Activated T-cell treated with anti-CD3 and anti-CD28 coated beads, Interleukin-2, amount 50 U/mL, for 72 hours (primary cell): ENCODE data around the gene PEX5L. TPM values are rescaled to one million over a fixed set of nuclear protein-coding genes. Genes with fewer than 3 reads are reported as not detected.

Source experiments
- ATAC-seq, 2 donors: fragments of 150-1000 bp; cut with Tn5 transposase; replicated peaks in 1 of 2; 2 replicates each; pipeline ENCODE4 v1.10.0; 2021; ENCODE audit warnings: moderate library complexity in 2 of 2, mild to moderate bottlenecking in 1 of 2
- DNase-seq, 2 donors: peaks; one replicate each; pipeline ENCODE4 v3.0.0; 2021 to 2022; ENCODE audit warnings: mixed read lengths in 1 of 2
- H3K27ac Mint-ChIP-seq: one replicate; pipeline ENCODE4 v1.8.0; 2022; ENCODE audit warnings: mild to moderate bottlenecking, moderate library complexity, mixed read lengths
- H3K27me3 Mint-ChIP-seq: one replicate; pipeline ENCODE4 v1.8.0; 2022; ENCODE audit warnings: low read depth, mixed read lengths
- H3K36me3 Mint-ChIP-seq, 2 donors: one replicate each; pipeline ENCODE4 v1.8.0; 2022; ENCODE audit warnings: mixed read lengths in 2 of 2, mild to moderate bottlenecking in 1 of 2; ENCODE audit not compliant: insufficient read depth in 2 of 2
- H3K4me1 Mint-ChIP-seq: one replicate; pipeline ENCODE4 v1.8.0; 2022; ENCODE audit warnings: low read depth, mixed read lengths
- H3K4me3 Mint-ChIP-seq, 2 donors: one replicate each; pipeline ENCODE4 v1.8.0; 2022; ENCODE audit warnings: mild to moderate bottlenecking in 2 of 2, mixed read lengths in 2 of 2, moderate library complexity in 2 of 2
- H3K9me3 Mint-ChIP-seq, 2 donors: one replicate each; pipeline ENCODE4 v1.8.0; 2022; ENCODE audit warnings: mixed read lengths in 2 of 2
- total RNA-seq, 2 donors: library from RNA; stranded (reverse); gene quantifications; one replicate each; pipeline ENCODE4 v1.2.3, GENCODE V29; 2022

Gene PEX5L
- total RNA-seq, 2 donors from 2014 or later = 0.23 to 0.31 TPM

GRCh38 chr3:179867961-179868360 lies 168.8 kb downstream of the PEX5L start:
- Mint-ChIP-seq H3K36me3 (no peaks in the 10 kb centered on the region), H3K4me3 (no peak overlapping the region), H3K4me1 (no peaks in the 10 kb centered on the region), H3K27me3 (no peaks in the 10 kb centered on the region), H3K9me3 (no peaks in the 10 kb centered on the region), H3K27ac (no peak overlapping the region)
- ATAC-seq (no peak), DNase-seq (no peak)

DNA sequence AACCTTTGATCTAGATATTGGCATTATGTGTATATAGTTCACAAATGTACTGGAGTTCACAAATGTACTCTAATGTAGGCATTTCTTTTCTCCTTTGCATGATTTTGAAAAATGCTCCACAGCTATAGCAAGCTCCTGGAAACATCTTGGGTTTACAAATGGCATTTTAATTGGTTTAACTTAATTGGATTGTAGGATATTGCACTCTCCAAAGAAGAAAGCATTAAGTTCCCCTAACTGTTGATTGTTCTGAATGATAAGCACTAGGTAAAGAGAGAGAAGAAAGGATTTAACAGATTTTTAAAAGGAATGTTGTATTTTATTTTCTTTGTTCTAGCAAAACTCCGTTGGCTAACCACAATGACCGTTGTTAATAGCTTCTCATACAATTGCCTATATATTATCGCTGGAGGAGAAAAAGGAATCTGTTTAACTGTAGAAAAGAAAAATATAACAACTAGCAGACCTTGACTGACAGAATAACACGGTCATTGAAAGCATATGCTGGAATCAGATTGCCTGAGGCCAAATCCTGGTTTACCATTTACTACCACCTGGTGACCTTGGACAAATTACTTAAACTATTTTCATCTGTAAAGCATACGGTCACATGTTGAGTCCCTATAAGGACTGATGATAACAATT lies 170.8 kb downstream of the PEX5L start:
- ATAC-seq (no peak), DNase-seq (no peak)
- Mint-ChIP-seq H3K4me1 (peaks cover under 1% of the 10 kb centered on the region), H3K9me3 (no peaks in the 10 kb centered on the region), H3K4me3 (no peak overlapping the region), H3K36me3 (no peaks in the 10 kb centered on the region), H3K27ac (no peak overlapping the region), H3K27me3 (no peaks in the 10 kb centered on the region)

DNA sequence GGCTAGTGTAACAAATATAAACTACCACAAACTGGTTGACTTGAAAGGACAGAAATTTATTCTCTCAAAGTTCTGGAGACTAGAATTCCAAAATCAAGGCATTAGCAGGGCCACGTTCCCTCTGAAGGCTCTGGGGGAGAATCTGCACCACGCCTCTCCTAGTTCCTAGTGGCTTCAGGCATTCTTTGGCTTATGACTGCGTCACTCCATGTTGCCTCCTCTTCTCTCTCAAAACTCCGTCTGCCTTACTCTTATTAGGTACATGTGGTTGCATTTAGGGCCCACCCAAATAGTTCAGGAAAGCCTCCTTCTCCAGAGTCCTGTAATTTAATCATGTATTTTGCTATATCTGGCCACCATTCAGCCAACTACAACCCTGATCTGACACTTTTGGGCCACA lies 174.8 kb downstream of the PEX5L start:
- no peaks in the 10 kb centered on the region for H3K9me3 Mint-ChIP-seq
- no peak overlapping the region for H3K27ac Mint-ChIP-seq
- ATAC-seq = no peak

GRCh38 chr3:179861292-179861691 lies 175.4 kb downstream of the PEX5L start:
- H3K27ac Mint-ChIP-seq = no peak overlapping the region
- no peak for ATAC-seq
- DNase-seq = no peak
- no peaks in the 10 kb centered on the region for H3K27me3 Mint-ChIP-seq
- H3K36me3 Mint-ChIP-seq = no peaks in the 10 kb centered on the region
- peaks cover 6% of the 10 kb centered on the region for H3K4me1 Mint-ChIP-seq
- H3K4me3 Mint-ChIP-seq = no peak overlapping the region
- no peaks in the 10 kb centered on the region for H3K9me3 Mint-ChIP-seq

More for the DNA sequence above, 174.8 kb downstream of the PEX5L start:
- Mint-ChIP-seq H3K4me3 (no peak overlapping the region), H3K4me1 (peaks cover 6% of the 10 kb centered on the region), H3K27me3 (no peaks in the 10 kb centered on the region), H3K36me3 (no peaks in the 10 kb centered on the region)
- DNase-seq = no peak

- Mint-ChIP-seq H3K9me3 (no peaks in the 10 kb centered on the region), H3K36me3 (no peaks in the 10 kb centered on the region), H3K4me1 (peaks cover 6% of the 10 kb centered on the region), H3K27ac (no peak overlapping the region), H3K4me3 (peak overlapping the region; percentile 19 to 31), H3K27me3 (no peaks in the 10 kb centered on the region)
- DNase-seq (peak; percentile 8 to 35), ATAC-seq (peak; percentile 89)
These were observed 176.2 kb downstream of the PEX5L start for GRCh38 chr3:179860275-179861107.

GRCh38 chr3:179853176-179853575 lies 183.6 kb downstream of the PEX5L start:
- no peaks in the 10 kb centered on the region for H3K9me3 Mint-ChIP-seq
- ATAC-seq (no peak), DNase-seq (no peak)
- H3K27me3 Mint-ChIP-seq = peaks cover 7% of the 10 kb centered on the region
- H3K4me3 Mint-ChIP-seq = no peak overlapping the region
- H3K36me3 Mint-ChIP-seq = no peaks in the 10 kb centered on the region
- H3K27ac Mint-ChIP-seq = no peak overlapping the region
- no peaks in the 10 kb centered on the region for H3K4me1 Mint-ChIP-seq

GRCh38 chr3:179852142-179852905 lies 184.4 kb downstream of the PEX5L start:
- Mint-ChIP-seq H3K4me3 (no peak overlapping the region), H3K36me3 (no peaks in the 10 kb centered on the region), H3K4me1 (no peaks in the 10 kb centered on the region), H3K27me3 (peaks cover 7% of the 10 kb centered on the region), H3K27ac (no peak overlapping the region), H3K9me3 (no peaks in the 10 kb centered on the region)
- ATAC-seq (peak; percentile 84 to 85), DNase-seq (peak; percentile 3 to 14)

DNA sequence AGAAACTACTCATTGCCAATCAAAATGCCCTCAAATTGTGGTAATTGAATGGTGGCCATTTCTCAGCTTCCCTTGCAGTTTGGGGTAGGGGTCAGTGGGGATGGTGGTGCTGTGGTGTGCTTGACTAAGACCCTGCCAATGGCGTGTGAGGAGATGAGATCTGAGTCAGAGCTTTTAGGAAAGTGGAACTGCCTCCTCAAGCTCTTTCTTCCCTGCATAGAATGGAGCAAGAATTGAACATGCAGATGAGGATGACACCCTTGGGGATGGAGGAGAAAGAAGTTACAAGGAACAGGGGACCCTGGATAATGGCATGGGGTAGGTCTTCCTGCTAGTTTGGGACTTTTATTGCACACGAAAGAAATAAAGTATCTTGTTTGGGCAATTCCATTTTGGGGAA lies 188.0 kb downstream of the PEX5L start:
- no peak for ATAC-seq
- no peaks in the 10 kb centered on the region for H3K36me3 Mint-ChIP-seq

GRCh38 chr3:179842061-179842460 lies 194.7 kb downstream of the PEX5L start:
- H3K27me3 Mint-ChIP-seq = peaks cover 19% of the 10 kb centered on the region
- no peaks in the 10 kb centered on the region for H3K9me3 Mint-ChIP-seq
- H3K4me3 Mint-ChIP-seq = no peak overlapping the region
- no peak overlapping the region for H3K27ac Mint-ChIP-seq
- H3K36me3 Mint-ChIP-seq = no peaks in the 10 kb centered on the region
- no peak for ATAC-seq
- H3K4me1 Mint-ChIP-seq = no peaks in the 10 kb centered on the region
- no peak for DNase-seq

More for the DNA sequence above, 188.0 kb downstream of the PEX5L start:
- no peak overlapping the region for H3K4me3 Mint-ChIP-seq
- no peak overlapping the region for H3K27ac Mint-ChIP-seq
- no peaks in the 10 kb centered on the region for H3K4me1 Mint-ChIP-seq
- H3K9me3 Mint-ChIP-seq = no peaks in the 10 kb centered on the region
- peaks cover 7% of the 10 kb centered on the region for H3K27me3 Mint-ChIP-seq
- no peak for DNase-seq

GRCh38 chr3:179840985-179841384 lies 195.8 kb downstream of the PEX5L start:
- H3K4me3 Mint-ChIP-seq = no peak overlapping the region
- no peak overlapping the region for H3K27ac Mint-ChIP-seq
- peaks cover 19% of the 10 kb centered on the region for H3K27me3 Mint-ChIP-seq
- no peaks in the 10 kb centered on the region for H3K9me3 Mint-ChIP-seq
- no peaks in the 10 kb centered on the region for H3K4me1 Mint-ChIP-seq
- ATAC-seq (no peak), DNase-seq (no peak)
- no peaks in the 10 kb centered on the region for H3K36me3 Mint-ChIP-seq

- ATAC-seq (no peak), DNase-seq (no peak)
- Mint-ChIP-seq H3K27me3 (peaks cover 19% of the 10 kb centered on the region), H3K9me3 (no peaks in the 10 kb centered on the region), H3K27ac (no peak overlapping the region), H3K36me3 (no peaks in the 10 kb centered on the region), H3K4me1 (no peaks in the 10 kb centered on the region), H3K4me3 (no peak overlapping the region)
These were observed 199.4 kb downstream of the PEX5L start for GRCh38 chr3:179837374-179837773.

GRCh38 chr3:179833294-179833693 lies 203.4 kb downstream of the PEX5L start:
- no peaks in the 10 kb centered on the region for H3K27me3 Mint-ChIP-seq
- no peaks in the 10 kb centered on the region for H3K4me1 Mint-ChIP-seq
- no peaks in the 10 kb centered on the region for H3K36me3 Mint-ChIP-seq
- no peak overlapping the region for H3K27ac Mint-ChIP-seq
- H3K4me3 Mint-ChIP-seq = no peak overlapping the region
- ATAC-seq (no peak), DNase-seq (no peak)
- no peaks in the 10 kb centered on the region for H3K9me3 Mint-ChIP-seq

GRCh38 chr3:179832333-179832854 lies 204.3 kb downstream of the PEX5L start:
- no peak overlapping the region for H3K27ac Mint-ChIP-seq
- H3K36me3 Mint-ChIP-seq = no peaks in the 10 kb centered on the region
- no peak for DNase-seq
- H3K27me3 Mint-ChIP-seq = no peaks in the 10 kb centered on the region
- H3K4me3 Mint-ChIP-seq = no peak overlapping the region
- H3K9me3 Mint-ChIP-seq = no peaks in the 10 kb centered on the region
- no peak for ATAC-seq
- H3K4me1 Mint-ChIP-seq = no peaks in the 10 kb centered on the region
